Endothelial cell of umbilical vein (primary cell): ENCODE results near the gene CTU1. TPM values are rescaled to one million over a fixed set of nuclear protein-coding genes. Genes with fewer than 3 reads are reported as not detected.

Experiments used
- BruUV-seq: library from RNA; stranded (reverse); fragments of 400-500 nt; replicated peaks from 2 replicates; lab custom pipeline; 2021; lab: Mats Ljungman, UMichigan
- CTCF ChIA-PET: fragments of 300-600, 350-600 bp; sonication (Branson Sonifier 250); formaldehyde crosslinking; loops from one replicate; lab custom pipeline; 2021; ENCODE audit warnings: antibody characterized with exemption, inconsistent platforms; lab: Charles Lee
- POLR2A ChIA-PET: fragments of 300-600, 350-600 bp; sonication (Branson Sonifier 250); formaldehyde crosslinking; loops from one replicate; lab custom pipeline; 2021; ENCODE audit warnings: antibody characterized with exemption, inconsistent platforms; lab: Charles Lee
- DNase-seq: peaks from one replicate; pipeline ENCODE4 v3.0.0-alpha.2; 2011; ENCODE audit warnings: low read depth, low spot score
- FAIRE-seq: peaks from 2 replicates; lab custom pipeline; 2011; peaks lifted over from hg19 to GRCh38; lab: Jason Lieb, UNC
- H2AFZ ChIP-seq: 2 replicates; pipeline ENCODE4 v1.6.0; 2012; ENCODE audit warnings: low read depth, low read length, control low read depth, inconsistent platforms
- H3K27ac ChIP-seq: 2 replicates; pipeline ENCODE4 v1.5.1; 2011; ENCODE audit warnings: low read depth, mild to moderate bottlenecking, control low read depth, low read length, moderate library complexity; ENCODE audit not compliant: insufficient read depth
- H3K27me3 ChIP-seq, 2 experiments: 2 replicates each; pipeline versions ENCODE4 v1.6.0 to v1.6.1; 2011; ENCODE audit warnings: low read length in 2 of 2, mixed read lengths in 1 of 2; ENCODE audit not compliant: control insufficient read depth in 2 of 2, insufficient read depth in 2 of 2
- H3K36me3 ChIP-seq, 2 experiments: 2 replicates in 1 of 2; 3 replicates in 1 of 2; pipeline ENCODE4 v1.5.1; 2011; ENCODE audit warnings: low read length in 2 of 2, mild to moderate bottlenecking in 1 of 2, moderate library complexity in 1 of 2; ENCODE audit not compliant: control insufficient read depth in 2 of 2, insufficient read depth in 2 of 2; ENCODE audit errors: extremely low read depth in 1 of 2
- H3K4me1 ChIP-seq: 3 replicates; pipeline ENCODE4 v1.5.1; 2011; ENCODE audit warnings: mild to moderate bottlenecking, low read length; ENCODE audit not compliant: control insufficient read depth, insufficient read depth; ENCODE audit errors: extremely low read depth
- H3K4me2 ChIP-seq: 2 replicates; pipeline ENCODE4 v1.6.1; 2011; ENCODE audit warnings: low read length, control low read depth, mixed read lengths; ENCODE audit not compliant: insufficient read depth
- H3K4me3 ChIP-seq, 3 experiments: fragments of 200-600 bp in 1 of 3; sonication (generic), shearing (Covaris generic) in 1 of 3; replicated peaks in 1 of 3; 2 replicates each; pipeline ENCODE4 v1.5.1; 2011 to 2016; ENCODE audit warnings: control low read depth in 3 of 3, low read length in 3 of 3, mild to moderate bottlenecking in 2 of 3, inconsistent platforms in 1 of 3, low read depth in 1 of 3, moderate library complexity in 1 of 3; ENCODE audit not compliant: insufficient read depth in 1 of 3
- H3K79me2 ChIP-seq: 2 replicates; pipeline ENCODE4 v1.6.0; 2012; ENCODE audit warnings: low read length, inconsistent platforms; ENCODE audit not compliant: control insufficient read depth, insufficient read depth
- H3K9ac ChIP-seq: replicated peaks from 2 replicates; pipeline ENCODE3; 2011; ENCODE audit warnings: low read length, control low read depth; ENCODE audit not compliant: insufficient read depth; ENCODE audit errors: extremely low read depth
- H3K9me1 ChIP-seq: replicated peaks from 3 replicates; pipeline ENCODE4 v1.6.0; 2011; ENCODE audit warnings: mild to moderate bottlenecking, low read length; ENCODE audit not compliant: control insufficient read depth, insufficient read depth; ENCODE audit errors: extremely low read depth
- H3K9me3 ChIP-seq: replicated peaks from 2 replicates; pipeline ENCODE4 v1.5.1; 2012; ENCODE audit warnings: low read length, inconsistent platforms; ENCODE audit not compliant: control insufficient read depth, insufficient read depth
- H4K20me1 ChIP-seq: replicated peaks from 2 replicates; pipeline ENCODE3; 2011; ENCODE audit warnings: mild to moderate bottlenecking, low read length; ENCODE audit not compliant: control insufficient read depth, insufficient read depth; ENCODE audit errors: extremely low read depth
- EZH2 ChIP-seq: IDR thresholded peaks from 2 replicates; pipeline ENCODE4 v1.6.1; 2012; ENCODE audit warnings: borderline replicate concordance, low read depth, mild to moderate bottlenecking, moderate library complexity, low read length, inconsistent platforms; ENCODE audit not compliant: severe bottlenecking
- FOS ChIP-seq: IDR thresholded peaks from 2 replicates; pipeline ENCODE4 v1.6.1; 2011; ENCODE audit warnings: mild to moderate bottlenecking, low read length, moderate library complexity, borderline replicate concordance; ENCODE audit not compliant: insufficient read depth
- GATA2 ChIP-seq: IDR thresholded peaks from 2 replicates; pipeline ENCODE4 v1.7.0; 2011; ENCODE audit warnings: low read depth, mild to moderate bottlenecking, moderate library complexity, mixed read lengths, low read length; ENCODE audit not compliant: insufficient read length, insufficient read depth
- JUN ChIP-seq: IDR thresholded peaks from 2 replicates; pipeline ENCODE4 v1.6.1; 2011; ENCODE audit warnings: borderline replicate concordance, low read depth; ENCODE audit not compliant: insufficient read length, insufficient read depth
- MAX ChIP-seq: IDR thresholded peaks from 2 replicates; pipeline ENCODE4 v1.6.1; 2011; ENCODE audit not compliant: insufficient read depth, insufficient read length
- MYC ChIP-seq: IDR thresholded peaks from one replicate; pipeline ENCODE4 v1.6.1; 2011; ENCODE audit warnings: mild to moderate bottlenecking, low read depth, low read length
- POLR2A ChIP-seq: IDR thresholded peaks from 2 replicates; pipeline ENCODE4 v1.6.1; 2012; ENCODE audit warnings: low read depth, mild to moderate bottlenecking, control low read depth, low read length
- POLR2AphosphoS5 ChIP-seq: IDR thresholded peaks from 2 replicates; pipeline ENCODE4 v1.6.1; 2012; ENCODE audit warnings: low read depth, mild to moderate bottlenecking, control low read depth, low read length, moderate library complexity; ENCODE audit not compliant: insufficient read depth
- dilution Hi-C: fragments of 300-500 bp; cut with MboI; formaldehyde crosslinking; loops from one replicate; pipeline ENCODE4 v1.15.0; 2019; ENCODE audit warnings: low sequenced_read_pairs; ENCODE audit not compliant: extremely low pct_ligation_motif_present
- intact Hi-C: fragments of 100-400 bp; cut with micrococcal nuclease; formaldehyde crosslinking; loops from one replicate; pipeline ENCODE4 v1.10.0; 2022
- polyA plus RNA-seq, 4 experiments: library from polyadenylated mRNA; depleted of rRNA in 3 of 4; stranded (reverse) in 3 of 4; unstranded in 1 of 4; fragments of >200 nt; gene quantifications; 2 replicates each; pipeline versions ENCODE4 v1.2.1 to v1.2.3, GENCODE V29; 2011 to 2012; ENCODE audit warnings: missing spikeins in 1 of 4
- total RNA-seq: library from RNA; stranded (reverse); gene quantifications from 2 replicates; pipeline ENCODE4 v1.2.3, GENCODE V29; 2021
- TF ChIP-seq, protein P1 (sequence below), 2 donors: IDR thresholded peaks; 1 replicate in 1 of 2; 2 replicates in 1 of 2; pipeline ENCODE4 v1.5.1; 2011; ENCODE audit warnings: low read length in 2 of 2, mild to moderate bottlenecking in 2 of 2, moderate library complexity in 2 of 2, control low read depth in 1 of 2, inconsistent platforms in 1 of 2, low read depth in 1 of 2; ENCODE audit not compliant: insufficient read depth in 1 of 2; ENCODE audit errors: extremely low read depth in 1 of 2

The CTU1 gene
- total and polyA plus RNA-seq, 2 donors (not counting 3 experiments of a cell fraction or from before 2014, with no cell fraction given): 6.1 to 8.7 TPM

- Histone ChIP-seq H3K27me3 (no peaks in the 10 kb centered on the region), H2AFZ (no peak overlapping the region), H3K9me3 (no peaks in the 10 kb centered on the region), H3K36me3 (peaks cover 2 to 5% of the 10 kb centered on the region in 2 experiments), H4K20me1 (no peaks in the 10 kb centered on the region), H3K9me1 (no peaks in the 10 kb centered on the region), H3K79me2 (peaks cover 40% of the 10 kb centered on the region), H3K4me1 (peaks cover 9% of the 10 kb centered on the region), H3K4me2 (no peak overlapping the region), H3K4me3 (no peak overlapping the region), H3K9ac (no peak overlapping the region), H3K27ac (no peak overlapping the region)
- no peak for DNase-seq
- POLR2A ChIA-PET: no interaction called here
- intact Hi-C loops: no loop called here
- FAIRE-seq: no peak
- TF ChIP-seq EZH2 (no peak), GATA2 (no peak), FOS (no peak), MAX (no peak), POLR2A (no peak), JUN (no peak), MYC (no peak), POLR2AphosphoS5 (no peak)
- TF ChIP-seq, protein P1, sequence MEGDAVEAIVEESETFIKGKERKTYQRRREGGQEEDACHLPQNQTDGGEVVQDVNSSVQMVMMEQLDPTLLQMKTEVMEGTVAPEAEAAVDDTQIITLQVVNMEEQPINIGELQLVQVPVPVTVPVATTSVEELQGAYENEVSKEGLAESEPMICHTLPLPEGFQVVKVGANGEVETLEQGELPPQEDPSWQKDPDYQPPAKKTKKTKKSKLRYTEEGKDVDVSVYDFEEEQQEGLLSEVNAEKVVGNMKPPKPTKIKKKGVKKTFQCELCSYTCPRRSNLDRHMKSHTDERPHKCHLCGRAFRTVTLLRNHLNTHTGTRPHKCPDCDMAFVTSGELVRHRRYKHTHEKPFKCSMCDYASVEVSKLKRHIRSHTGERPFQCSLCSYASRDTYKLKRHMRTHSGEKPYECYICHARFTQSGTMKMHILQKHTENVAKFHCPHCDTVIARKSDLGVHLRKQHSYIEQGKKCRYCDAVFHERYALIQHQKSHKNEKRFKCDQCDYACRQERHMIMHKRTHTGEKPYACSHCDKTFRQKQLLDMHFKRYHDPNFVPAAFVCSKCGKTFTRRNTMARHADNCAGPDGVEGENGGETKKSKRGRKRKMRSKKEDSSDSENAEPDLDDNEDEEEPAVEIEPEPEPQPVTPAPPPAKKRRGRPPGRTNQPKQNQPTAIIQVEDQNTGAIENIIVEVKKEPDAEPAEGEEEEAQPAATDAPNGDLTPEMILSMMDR (IDR thresholded peaks at IDR 0.05; ENCODE audit: extremely low read depth in 1 of 2, insufficient read depth in 1 of 2, low read depth in 1 of 2, low read length in 2 of 2): no peak
- BruUV-seq: no TSS peak
- dilution Hi-C loops: no loop called here
- CTCF ChIA-PET: interaction anchor here (1.1 to 2.6 kb wide), 3 partner anchors 11 to 179 kb away, joined by 4 to 7 read pairs (median 7); no protein-coding TSS in a partner anchor
Measured at GRCh38 chr19:51100601-51101000, 7.6 kb downstream of the CTU1 start.
